WTC11 (cell line): ENCODE measurements around the gene SRRT. TPM values are rescaled to one million over a fixed set of nuclear protein-coding genes. Genes with fewer than 3 reads are reported as not detected.

Source experiments
- ATAC-seq: fragments of 200-7000 bp; cut with Tn5 transposase; 2 replicates; pipeline ENCODE4 v1.10.0; 2021; ENCODE audit warnings: mild to moderate bottlenecking, moderate library complexity
- CTCF ChIA-PET: fragments of 300-600 bp; sonication (Branson Sonifier 250); formaldehyde crosslinking; loops from one replicate; lab custom pipeline; 2021; ENCODE audit warnings: antibody characterized with exemption; lab: Charles Lee
- POLR2A ChIA-PET: fragments of 350-600 bp; sonication (Branson Sonifier 250); formaldehyde crosslinking; loops from one replicate; lab custom pipeline; 2021; ENCODE audit warnings: antibody characterized with exemption; lab: Charles Lee
- DNase-seq: peaks from one replicate; pipeline ENCODE4 v3.0.0; 2021; ENCODE audit warnings: low spot score
- H3K27ac Mint-ChIP-seq: 2 replicates; pipeline ENCODE4 v1.8.0; 2021; ENCODE audit warnings: mixed read lengths
- H3K27me3 Mint-ChIP-seq: 2 replicates; pipeline ENCODE4 v1.8.0; 2021; ENCODE audit warnings: low read depth, mild to moderate bottlenecking, moderate library complexity, mixed read lengths
- H3K36me3 Mint-ChIP-seq: 2 replicates; pipeline ENCODE4 v1.8.0; 2021; ENCODE audit warnings: mixed read lengths
- H3K4me1 Mint-ChIP-seq: 2 replicates; pipeline ENCODE4 v1.8.0; 2022; ENCODE audit warnings: mixed read lengths
- H3K4me3 Mint-ChIP-seq: 2 replicates; pipeline ENCODE4 v1.8.0; 2021; ENCODE audit warnings: mild to moderate bottlenecking, moderate library complexity, mixed read lengths
- H3K9me3 Mint-ChIP-seq: 2 replicates; pipeline ENCODE4 v1.8.0; 2021; ENCODE audit warnings: mixed read lengths
- CREM ChIP-seq: sonication (generic); formaldehyde crosslinking; IDR thresholded peaks from 2 replicates; pipeline ENCODE4 v1.8.1; 2022; ENCODE audit warnings: mild to moderate bottlenecking, missing genetic modification reagents, moderate library complexity
- CTCF ChIP-seq: fragments of 200-600 bp; IDR thresholded peaks from 2 replicates; pipeline ENCODE4 v1.8.0; 2022; ENCODE audit warnings: antibody characterized with exemption
- E2F1 ChIP-seq: sonication (generic); formaldehyde crosslinking; IDR thresholded peaks from 2 replicates; pipeline ENCODE4 v1.8.0; 2022; ENCODE audit warnings: mild to moderate bottlenecking, missing genetic modification reagents
- GABPB1 ChIP-seq: sonication (generic); formaldehyde crosslinking; IDR thresholded peaks from 2 replicates; pipeline ENCODE4 v1.8.1; 2023; ENCODE audit warnings: mild to moderate bottlenecking, missing genetic modification reagents
- HMGXB4 ChIP-seq: sonication (generic); formaldehyde crosslinking; IDR thresholded peaks from 2 replicates; pipeline ENCODE4 v1.8.1; 2023; ENCODE audit warnings: mild to moderate bottlenecking, moderate library complexity, missing genetic modification reagents
- IRF1 ChIP-seq: sonication (generic); formaldehyde crosslinking; IDR thresholded peaks from 2 replicates; pipeline ENCODE4 v1.8.0; 2023; ENCODE audit warnings: missing genetic modification reagents
- IRF2 ChIP-seq: sonication (generic); formaldehyde crosslinking; IDR thresholded peaks from 2 replicates; pipeline ENCODE4 v1.8.0; 2022; ENCODE audit warnings: low read depth, missing genetic modification reagents, borderline replicate concordance
- MAX ChIP-seq: sonication (generic); formaldehyde crosslinking; IDR thresholded peaks from 2 replicates; pipeline ENCODE4 v1.8.0; 2022; ENCODE audit warnings: mild to moderate bottlenecking, missing genetic modification reagents
- NFE2L1 ChIP-seq: sonication (generic); formaldehyde crosslinking; IDR thresholded peaks from 2 replicates; pipeline ENCODE4 v1.8.1; 2023; ENCODE audit warnings: missing genetic modification reagents
- SMAD4 ChIP-seq: sonication (generic); formaldehyde crosslinking; IDR thresholded peaks from 2 replicates; pipeline ENCODE4 v1.8.0; 2022; ENCODE audit warnings: mild to moderate bottlenecking, missing genetic modification reagents
- SOX15 ChIP-seq: fragments of 250-450 bp; sonication (Bioruptor Pico); IDR thresholded peaks from 2 replicates; pipeline ENCODE4 v1.9.0; 2021; ENCODE audit warnings: mild to moderate bottlenecking
- ZNF138 ChIP-seq: sonication (generic); formaldehyde crosslinking; conservative IDR thresholded peaks from 2 replicates; pipeline ENCODE4 v1.8.1; 2022; ENCODE audit warnings: mild to moderate bottlenecking, moderate library complexity, missing genetic modification reagents
- ZNF232 ChIP-seq: sonication (generic); formaldehyde crosslinking; IDR thresholded peaks from 2 replicates; pipeline ENCODE4 v1.8.0; 2022; ENCODE audit warnings: mild to moderate bottlenecking, missing genetic modification reagents
- ZNF423 ChIP-seq: fragments of 250-450 bp; sonication (Bioruptor Pico); IDR thresholded peaks from 2 replicates; pipeline ENCODE4 v2.1.2; 2022; ENCODE audit warnings: mild to moderate bottlenecking, moderate library complexity
- ZNF512 ChIP-seq: sonication (generic); formaldehyde crosslinking; IDR thresholded peaks from 2 replicates; pipeline ENCODE4 v1.8.1; 2022; ENCODE audit warnings: missing genetic modification reagents, borderline replicate concordance
- ZNF671 ChIP-seq: fragments of 250-450 bp; sonication (Bioruptor Pico); IDR thresholded peaks from 2 replicates; pipeline ENCODE4 v1.8.0; 2021; ENCODE audit warnings: mild to moderate bottlenecking
- total RNA-seq: library from RNA; stranded (reverse); gene quantifications from 3 replicates; pipeline ENCODE4 v1.2.3, GENCODE V29; 2021
- TF ChIP-seq, protein P1 (sequence below): sonication (generic); formaldehyde crosslinking; IDR thresholded peaks from 2 replicates; pipeline ENCODE4 v1.8.1; 2022; ENCODE audit warnings: mild to moderate bottlenecking, missing genetic modification reagents, moderate library complexity, borderline replicate concordance

Gene SRRT
- total RNA-seq, 1 experiment from 2014 or later, result 238 TPM

GRCh38 chr7:100893318-100893895 lies 18.5 kb downstream of the SRRT start (continued):
- TF ChIP-seq CTCF (no peak), NFE2L1 (CRISPR knock-in tag) (no peak), IRF2 (no peak)
- TF ChIP-seq, all 79 proteins: peak for 0

DNA sequence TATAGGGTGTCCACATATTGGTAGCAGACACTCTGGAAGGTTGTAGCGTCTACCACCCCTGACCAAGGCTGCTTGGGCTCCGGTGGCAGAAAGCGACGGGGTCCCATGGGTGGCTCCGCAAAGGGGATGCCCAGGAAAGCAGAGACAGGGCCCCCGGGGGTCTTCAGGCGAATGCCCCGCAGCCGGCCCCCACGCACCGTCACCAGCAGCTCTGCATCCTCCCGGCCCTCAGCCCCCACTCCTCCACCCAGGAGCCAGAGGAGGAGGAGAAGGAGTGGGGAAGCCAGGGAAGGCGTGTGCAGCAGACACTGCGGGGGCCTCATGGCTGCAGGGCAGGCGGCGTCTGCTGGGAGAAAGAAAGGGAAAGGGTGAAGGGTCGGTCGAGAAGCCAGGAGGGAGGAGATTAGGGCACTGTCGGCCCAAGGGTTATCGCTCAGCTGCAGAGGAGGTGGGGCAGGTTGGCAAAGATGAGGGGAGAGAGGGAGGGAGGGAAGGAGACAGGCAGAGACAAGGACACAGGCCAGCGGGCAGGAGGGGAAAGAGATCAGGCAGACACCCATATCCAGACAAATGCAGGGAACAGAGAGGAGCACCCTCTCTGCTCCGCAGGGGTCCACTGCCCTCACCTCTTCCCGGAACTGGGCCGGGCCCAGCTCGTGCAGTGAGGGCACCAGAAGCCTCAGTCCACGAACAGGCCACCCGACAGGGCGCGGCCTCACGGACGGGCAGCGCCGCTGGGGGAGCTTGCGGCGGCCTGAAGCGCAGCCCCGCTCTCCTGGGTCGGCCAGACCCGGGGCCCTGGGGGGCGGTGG lies 19.2 kb downstream of the SRRT start:
- no peaks in the 10 kb centered on the region for H3K9me3 Mint-ChIP-seq
- TF ChIP-seq GABPB1 (CRISPR knock-in tag) (no peak), SMAD4 (CRISPR knock-in tag) (no peak), HMGXB4 (0 out of 2 replicates have a peak, but pooled peaks have one; percentile 7)
- H3K27me3 Mint-ChIP-seq, result peaks cover 31% of the 10 kb centered on the region
- ChIA-PET POLR2A (interaction anchor here (1.4 kb wide), 1 partner anchor 72 kb away, joined by 4 read pairs; no protein-coding TSS in a partner anchor), CTCF (interaction anchor here (0.5 to 3.2 kb wide), 26 partner anchors 19 to 350 kb away, joined by 3 to 30 read pairs (median 5); partner anchors contain the start of genes MUC3A, PLOD3, POP7 and SRRT)
- H3K4me1 Mint-ChIP-seq, result peaks cover 32% of the 10 kb centered on the region
- DNase-seq (no peak), ATAC-seq (no peak)
- no peak overlapping the region for H3K27ac Mint-ChIP-seq
- H3K4me3 Mint-ChIP-seq, result peak overlapping the region; percentile 58
- no peaks in the 10 kb centered on the region for H3K36me3 Mint-ChIP-seq

DNA sequence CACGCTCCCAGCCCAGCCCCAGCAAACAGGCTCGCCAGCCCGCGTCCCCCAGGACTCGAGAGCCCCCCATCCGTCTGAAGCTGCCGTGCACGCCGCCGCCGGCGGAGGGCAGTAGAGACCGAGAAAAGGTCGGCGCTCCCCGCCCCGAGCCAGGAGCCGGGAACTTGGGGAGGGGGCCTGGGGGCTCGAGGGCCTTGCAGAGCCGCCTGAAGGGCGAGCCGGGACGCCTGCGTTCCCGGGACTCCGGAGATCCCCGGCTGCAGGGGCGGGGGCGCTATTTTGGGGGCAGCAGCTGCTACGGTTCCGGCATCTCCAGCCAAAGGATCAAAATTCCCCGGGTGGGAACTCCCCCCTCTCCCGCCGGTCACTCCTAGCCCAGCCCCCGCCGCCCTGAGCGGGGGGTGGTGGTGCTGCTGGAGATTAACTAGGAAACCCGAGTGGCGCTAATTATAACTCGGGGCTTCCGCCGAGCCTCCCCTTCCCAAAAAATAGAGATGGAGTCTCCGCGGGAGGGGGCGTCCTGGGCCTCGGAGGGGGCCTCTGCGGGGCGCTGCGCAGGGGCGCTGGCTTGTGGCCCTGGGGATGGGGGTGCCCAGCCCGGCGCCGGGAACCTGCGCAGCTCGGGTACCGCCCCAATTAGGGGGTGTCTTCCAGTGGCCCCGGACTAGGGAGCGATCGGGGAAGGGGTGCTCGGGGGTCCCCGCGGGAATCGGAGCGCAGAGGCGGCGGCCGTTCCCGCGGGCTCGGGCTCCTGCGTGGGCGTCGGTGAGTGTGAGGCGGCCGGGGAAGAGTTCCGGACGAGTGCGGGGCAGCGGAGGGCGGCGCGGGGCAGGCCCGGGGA lies 20.2 kb downstream of the SRRT start:
- no peak overlapping the region for H3K27ac Mint-ChIP-seq
- POLR2A ChIA-PET, result interaction anchor here (1.4 kb wide), 1 partner anchor 71 kb away, joined by 4 read pairs; no protein-coding TSS in a partner anchor
- H3K36me3 Mint-ChIP-seq, result no peaks in the 10 kb centered on the region
- ATAC-seq, result peak; percentile 43
- peaks cover 32% of the 10 kb centered on the region for H3K4me1 Mint-ChIP-seq
- H3K9me3 Mint-ChIP-seq, result no peaks in the 10 kb centered on the region
- CTCF ChIA-PET, result interaction anchor here (0.5 to 3.2 kb wide), 33 partner anchors 16 to 349 kb away, joined by 3 to 30 read pairs (median 4); partner anchors contain the start of genes MUC3A, PLOD3, POP7 and SRRT
- peaks cover 32% of the 10 kb centered on the region for H3K27me3 Mint-ChIP-seq
- peak overlapping the region; percentile 58 for H3K4me3 Mint-ChIP-seq
- DNase-seq, result peak; percentile 95
- TF ChIP-seq ZNF423 (CRISPR knock-in tag) (peak; percentile 34; the same call in 1 of the 2 replicates), ZNF512 (no peak), CTCF (peak; percentile 89), ZNF138 (no peak), CREM (CRISPR knock-in tag) (no peak), IRF1 (CRISPR knock-in tag) (no peak), MAX (CRISPR knock-in tag) (peak; percentile 44; the same call in 1 of the 2 replicates), ZNF671 (no peak), E2F1 (CRISPR knock-in tag) (no peak), NFE2L1 (CRISPR knock-in tag) (no peak), SOX15 (CRISPR knock-in tag) (no peak), ZNF232 (CRISPR knock-in tag) (no peak)
- TF ChIP-seq, protein P1, sequence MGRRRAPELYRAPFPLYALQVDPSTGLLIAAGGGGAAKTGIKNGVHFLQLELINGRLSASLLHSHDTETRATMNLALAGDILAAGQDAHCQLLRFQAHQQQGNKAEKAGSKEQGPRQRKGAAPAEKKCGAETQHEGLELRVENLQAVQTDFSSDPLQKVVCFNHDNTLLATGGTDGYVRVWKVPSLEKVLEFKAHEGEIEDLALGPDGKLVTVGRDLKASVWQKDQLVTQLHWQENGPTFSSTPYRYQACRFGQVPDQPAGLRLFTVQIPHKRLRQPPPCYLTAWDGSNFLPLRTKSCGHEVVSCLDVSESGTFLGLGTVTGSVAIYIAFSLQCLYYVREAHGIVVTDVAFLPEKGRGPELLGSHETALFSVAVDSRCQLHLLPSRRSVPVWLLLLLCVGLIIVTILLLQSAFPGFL, result no peak
